H4 (cell line): ENCODE measurements around the gene SCN1B. TPM values are rescaled to one million over a fixed set of nuclear protein-coding genes. Genes with fewer than 3 reads are reported as not detected.
"Not testable (repeated sequence)": the region's sequence is repeated elsewhere in the genome, so short reads cannot be mapped to it uniquely, and the experiment has no call there.

Source experiments
- DNase-seq: peaks from one replicate; pipeline ENCODE4 v3.0.0-alpha.2; 2015; ENCODE audit warnings: low spot score
- total RNA-seq: library from RNA; depleted of rRNA; stranded (reverse); fragments of >200 nt; shearing (Covaris generic); gene quantifications from 2 replicates; pipeline ENCODE4 v1.2.3, GENCODE V29; 2014

The SCN1B gene
- total RNA-seq, 1 experiment from 2014 or later = 9.5 TPM

DNA sequence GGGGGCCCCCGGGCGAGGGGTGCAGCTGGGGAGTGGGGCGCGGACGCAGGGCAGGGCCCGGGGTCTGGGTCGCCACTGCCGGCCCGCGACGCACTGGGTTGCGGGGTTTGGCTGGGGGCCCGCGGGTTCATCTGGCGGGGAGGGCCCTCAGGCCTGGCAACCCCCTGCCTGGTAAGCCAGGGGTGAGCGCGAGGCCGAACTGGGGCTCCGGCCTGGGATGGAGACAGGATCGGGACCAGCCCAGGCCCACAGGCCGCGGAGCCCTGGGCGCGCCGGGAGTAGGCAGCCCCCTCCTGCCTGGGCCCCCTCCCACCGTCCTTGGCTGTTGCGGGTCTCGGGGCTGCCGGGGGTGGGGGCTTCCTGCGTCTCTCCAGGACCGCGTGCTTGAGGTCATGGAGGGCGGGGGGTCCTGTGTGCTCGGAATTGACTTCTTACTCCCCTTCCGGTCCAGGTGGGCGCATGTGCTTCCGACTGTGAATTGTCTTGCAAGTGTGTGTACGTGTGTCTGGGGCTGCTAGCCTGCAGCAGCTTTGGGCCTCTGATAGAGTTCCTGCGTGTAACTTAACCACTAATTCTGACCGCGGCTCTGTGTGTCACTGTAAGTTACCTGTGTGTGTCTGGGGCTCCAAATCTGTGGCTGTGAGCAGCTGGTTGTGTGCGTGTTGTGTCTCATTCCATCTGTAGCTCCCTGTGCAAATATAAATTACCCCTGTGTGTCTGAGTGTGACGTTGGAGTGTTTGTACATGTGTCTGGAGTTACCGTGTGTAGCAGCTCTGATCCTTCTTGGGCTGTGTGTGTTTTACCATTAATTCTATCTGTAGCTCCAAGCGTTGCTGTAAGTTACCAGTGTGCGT, 29.4 kb upstream of the SCN1B start:
- peak; percentile 61 for DNase-seq

GRCh38 chr19:35002037-35002535, 28.2 kb upstream of the SCN1B start:
- DNase-seq = no peak

- no peak for DNase-seq
Measured at GRCh38 chr19:35004517-35005255, 25.6 kb upstream of the SCN1B start.

GRCh38 chr19:35005256-35005977, 24.9 kb upstream of the SCN1B start:
- no peak for DNase-seq

- not testable (repeated sequence) for DNase-seq
Measured at GRCh38 chr19:35006007-35006341, 24.3 kb upstream of the SCN1B start.

DNA sequence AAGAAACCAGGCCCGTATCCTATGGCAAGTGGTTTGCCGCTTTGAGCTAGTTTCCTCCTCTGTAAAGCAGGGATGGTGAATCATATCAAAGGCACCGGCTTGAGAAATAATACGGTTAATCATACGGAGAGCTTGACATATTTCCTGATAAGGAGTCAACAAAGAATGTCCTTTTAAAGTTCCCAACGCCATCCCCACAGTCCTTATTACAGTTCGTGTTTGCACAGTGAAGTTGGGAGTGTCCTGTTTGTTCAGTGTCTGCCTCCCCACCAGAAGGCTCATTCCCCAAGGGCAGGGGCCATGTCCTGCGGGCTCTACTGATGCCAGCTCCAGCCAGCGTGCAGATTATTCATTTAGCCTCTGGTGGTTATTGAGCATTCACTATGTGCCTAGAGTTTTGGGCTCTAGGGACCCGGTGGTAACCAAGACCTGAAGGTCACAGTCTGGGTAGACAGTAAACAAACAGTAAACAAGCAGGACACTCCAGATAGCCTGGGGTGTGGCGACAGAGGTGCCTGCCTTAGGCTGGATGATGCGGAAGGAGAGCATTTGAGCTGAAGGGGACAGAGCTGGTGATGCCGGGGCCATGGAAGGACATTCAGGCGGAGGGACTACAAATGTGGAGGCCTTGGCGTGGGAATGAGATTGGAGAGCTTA, 23.8 kb upstream of the SCN1B start:
- no peak for DNase-seq

DNA sequence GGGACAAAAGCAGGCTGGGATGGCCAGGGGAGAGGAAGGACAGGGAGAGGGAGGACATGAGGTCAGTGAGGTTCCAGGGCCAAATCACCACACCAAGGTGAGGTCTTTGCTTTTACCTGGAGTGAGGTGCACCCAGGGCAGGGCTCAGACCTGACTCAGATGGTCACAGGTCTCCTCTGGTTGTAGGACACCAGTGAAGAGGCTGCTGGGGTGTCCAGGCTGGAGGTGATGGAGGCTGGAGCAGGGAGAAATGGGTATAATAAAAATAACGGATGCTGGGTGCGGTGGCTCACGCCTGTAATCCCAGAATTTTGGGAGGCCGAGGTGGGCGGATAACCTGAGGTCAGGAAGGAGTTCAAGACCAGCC, 23.3 kb upstream of the SCN1B start:
- no peak for DNase-seq

- not testable (repeated sequence) for DNase-seq
Measured at GRCh38 chr19:35007427-35007826, 22.8 kb upstream of the SCN1B start.

DNA sequence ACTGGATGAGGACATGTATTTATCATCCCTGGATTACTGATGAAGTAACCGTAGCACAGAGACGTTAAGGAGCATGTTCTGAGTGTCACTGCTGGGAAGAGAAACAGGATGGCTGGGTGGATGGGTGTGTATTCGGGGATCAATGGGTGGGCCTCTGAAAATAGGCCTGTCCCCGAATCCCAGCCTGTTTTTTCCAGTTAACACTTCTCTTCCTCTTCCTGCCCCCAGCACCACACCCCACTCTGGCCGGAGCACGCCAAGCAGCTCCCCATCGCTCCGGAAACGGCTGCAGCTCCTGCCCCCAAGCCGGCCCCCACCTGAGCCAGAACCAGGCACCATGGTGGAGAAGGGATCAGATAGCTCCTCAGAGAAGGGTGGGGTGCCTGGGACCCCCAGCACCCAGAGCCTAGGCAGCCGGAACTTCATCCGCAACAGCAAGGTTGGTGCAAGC, 21.4 kb upstream of the SCN1B start:
- DNase-seq = no peak

DNA sequence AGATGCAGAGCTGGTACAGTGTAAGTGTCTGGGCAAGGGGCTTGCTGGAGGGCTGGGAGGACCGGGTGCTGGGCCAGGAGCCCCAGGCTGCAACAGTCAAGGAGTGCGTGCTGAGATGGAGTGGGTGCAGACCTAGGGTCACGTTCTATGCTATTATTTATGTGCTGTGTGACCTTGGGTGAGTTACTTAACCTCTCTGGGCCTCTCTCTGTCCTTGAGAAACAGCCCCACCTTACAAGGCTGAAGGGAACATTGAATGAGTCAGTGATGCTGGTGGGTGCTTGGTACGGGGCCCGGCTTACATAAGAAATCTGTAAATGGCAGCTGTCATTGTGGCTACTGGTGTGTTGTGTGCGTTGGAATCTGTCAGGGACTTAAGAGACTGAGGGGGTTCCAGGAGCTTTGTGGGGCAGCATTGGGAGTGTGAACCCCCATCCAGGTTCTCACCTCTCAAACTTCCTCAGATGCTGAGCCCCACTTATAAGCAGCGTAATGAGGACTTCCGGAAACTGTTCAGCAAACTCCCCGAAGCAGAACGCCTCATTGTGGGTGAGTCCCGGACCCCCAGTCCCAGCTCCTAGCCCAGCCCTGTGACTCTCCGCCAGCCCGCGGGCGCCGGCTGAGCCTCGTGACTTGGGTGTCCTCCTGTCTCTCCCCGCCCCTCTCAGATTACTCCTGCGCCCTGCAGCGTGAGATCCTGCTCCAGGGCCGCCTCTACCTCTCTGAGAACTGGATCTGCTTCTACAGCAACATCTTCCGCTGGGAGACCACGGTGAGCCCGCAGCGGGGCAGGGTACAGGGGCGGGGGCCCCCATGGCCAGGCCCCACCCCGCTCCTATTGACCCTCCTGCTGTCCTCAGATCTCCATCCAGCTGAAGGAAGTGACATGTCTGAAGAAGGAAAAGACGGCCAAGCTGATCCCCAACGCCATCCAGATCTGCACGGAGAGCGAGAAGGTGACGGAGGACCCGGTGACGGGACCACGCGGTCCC, 20.6 kb upstream of the SCN1B start:
- DNase-seq = no peak

DNA sequence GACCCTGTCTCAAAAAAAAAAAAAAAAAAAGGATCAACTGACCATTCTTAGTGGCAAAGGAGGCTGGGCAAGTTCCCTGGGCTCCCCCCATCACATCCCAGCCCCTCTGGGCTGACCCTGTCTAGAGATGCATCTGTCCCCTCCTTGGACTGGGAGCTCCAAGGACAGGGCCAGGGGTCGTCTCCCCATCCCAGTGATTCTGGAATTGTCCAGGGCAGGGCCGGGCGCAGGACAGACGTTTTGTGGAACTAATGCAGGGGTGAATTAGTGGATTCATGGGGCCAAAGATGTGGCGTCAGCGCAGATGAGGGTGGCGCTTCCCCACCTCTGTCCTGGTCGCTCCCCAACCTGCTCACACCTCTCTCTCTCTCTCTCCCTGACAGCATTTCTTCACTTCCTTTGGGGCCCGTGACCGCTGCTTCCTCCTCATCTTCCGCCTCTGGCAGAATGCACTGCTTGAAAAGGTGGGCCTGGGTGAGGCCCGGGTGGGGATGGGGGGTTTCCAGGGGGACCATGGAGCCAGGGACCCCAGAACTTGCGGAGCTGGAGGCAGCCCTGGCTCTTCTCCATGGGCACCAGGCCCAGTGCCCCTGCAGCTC, 19.1 kb upstream of the SCN1B start:
- DNase-seq = no peak

DNA sequence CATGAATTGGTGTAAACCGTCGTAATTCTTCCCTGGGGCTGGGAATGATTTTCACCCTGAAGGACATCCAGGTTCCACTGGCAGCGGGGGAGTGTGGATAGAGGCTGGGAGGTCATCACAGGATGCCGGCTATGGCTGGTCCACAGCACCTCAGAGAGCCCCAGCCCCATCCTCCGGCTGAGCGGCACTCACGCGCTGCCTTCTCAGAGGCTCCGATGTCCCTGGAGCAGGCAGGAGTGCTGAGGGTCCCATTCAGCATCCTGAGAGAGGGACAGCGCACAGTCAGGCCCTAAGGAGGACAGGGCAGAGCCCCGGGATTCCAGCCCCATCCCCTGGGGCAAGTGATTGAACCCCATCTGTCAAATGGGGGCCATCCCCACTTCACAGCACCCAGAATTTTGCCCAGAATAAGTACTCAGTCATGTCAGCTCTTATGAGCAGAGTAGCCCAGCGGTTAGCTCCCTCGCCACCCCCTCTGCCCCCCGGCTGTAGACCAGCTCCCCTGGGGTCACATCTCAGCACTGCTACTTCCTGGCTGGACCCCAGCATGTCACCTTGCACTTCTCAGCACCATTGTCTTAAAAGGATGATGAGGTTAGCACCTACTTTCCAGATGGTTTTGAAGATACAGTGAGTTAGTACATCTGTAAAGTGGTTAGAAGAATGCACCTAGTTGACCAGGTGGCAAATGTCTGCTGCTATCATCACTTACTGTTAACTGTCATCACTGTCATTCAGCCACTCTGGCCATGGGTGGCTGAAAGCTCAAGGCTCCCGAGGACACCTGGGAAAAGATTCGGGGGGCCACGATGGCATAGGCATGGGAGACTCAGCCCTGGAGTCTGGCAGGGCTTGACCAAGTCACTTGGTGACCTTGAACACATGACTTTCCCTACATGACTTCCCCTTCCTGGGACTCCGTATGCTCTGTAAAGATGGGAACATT, 18.3 kb upstream of the SCN1B start:
- DNase-seq = no peak

- peak; percentile 58 for DNase-seq
Measured at GRCh38 chr19:35013041-35013819, 17.0 kb upstream of the SCN1B start.

DNA sequence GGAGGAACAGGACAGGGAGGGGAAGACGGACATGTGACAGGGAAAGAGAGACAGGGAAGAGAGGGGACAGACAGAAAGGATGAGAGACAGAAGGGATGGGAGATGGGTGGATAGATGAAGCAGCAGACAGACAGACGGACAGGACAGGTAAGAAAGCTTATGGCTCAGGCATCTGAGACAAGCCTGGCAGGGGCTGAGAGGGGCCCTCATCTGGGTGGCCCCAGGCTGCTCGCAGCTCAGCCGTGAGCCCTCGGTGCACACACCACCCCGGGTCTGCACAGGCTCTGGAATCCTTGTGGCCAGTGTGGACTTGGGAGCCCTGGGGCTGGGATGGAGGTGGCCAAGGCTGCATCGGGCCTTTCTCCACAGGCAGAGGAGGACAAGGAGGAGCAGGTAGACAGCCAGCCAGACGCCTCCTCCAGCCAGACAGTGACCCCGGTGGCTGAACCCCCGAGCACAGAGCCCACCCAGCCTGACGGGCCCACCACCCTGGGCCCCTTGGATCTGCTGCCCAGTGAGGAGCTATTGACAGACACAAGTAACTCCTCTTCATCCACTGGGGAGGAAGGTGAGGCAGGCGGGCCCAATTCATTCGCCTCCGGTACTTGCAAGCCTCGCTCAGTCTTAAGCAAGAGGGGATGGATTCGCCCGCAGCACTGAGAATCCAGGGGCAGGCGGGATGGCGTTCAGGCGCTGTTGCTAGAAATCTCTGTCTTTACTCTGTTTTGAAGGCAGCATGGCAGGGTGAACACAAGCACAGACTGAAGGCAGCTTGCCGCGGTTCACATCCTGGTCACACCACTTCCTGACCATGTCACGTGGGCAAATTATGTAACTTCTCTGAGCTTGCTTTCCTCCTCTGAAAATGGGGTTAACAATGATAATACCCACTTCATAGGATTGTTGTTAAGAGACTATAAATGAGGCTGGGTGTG, 16.2 kb upstream of the SCN1B start:
- DNase-seq = no peak

GRCh38 chr19:35014774-35015173, 15.5 kb upstream of the SCN1B start:
- DNase-seq = not testable (repeated sequence)

GRCh38 chr19:35015270-35015953, 14.9 kb upstream of the SCN1B start:
- no peak for DNase-seq
